ENCODE results near the gene RXRA.

DNA sequence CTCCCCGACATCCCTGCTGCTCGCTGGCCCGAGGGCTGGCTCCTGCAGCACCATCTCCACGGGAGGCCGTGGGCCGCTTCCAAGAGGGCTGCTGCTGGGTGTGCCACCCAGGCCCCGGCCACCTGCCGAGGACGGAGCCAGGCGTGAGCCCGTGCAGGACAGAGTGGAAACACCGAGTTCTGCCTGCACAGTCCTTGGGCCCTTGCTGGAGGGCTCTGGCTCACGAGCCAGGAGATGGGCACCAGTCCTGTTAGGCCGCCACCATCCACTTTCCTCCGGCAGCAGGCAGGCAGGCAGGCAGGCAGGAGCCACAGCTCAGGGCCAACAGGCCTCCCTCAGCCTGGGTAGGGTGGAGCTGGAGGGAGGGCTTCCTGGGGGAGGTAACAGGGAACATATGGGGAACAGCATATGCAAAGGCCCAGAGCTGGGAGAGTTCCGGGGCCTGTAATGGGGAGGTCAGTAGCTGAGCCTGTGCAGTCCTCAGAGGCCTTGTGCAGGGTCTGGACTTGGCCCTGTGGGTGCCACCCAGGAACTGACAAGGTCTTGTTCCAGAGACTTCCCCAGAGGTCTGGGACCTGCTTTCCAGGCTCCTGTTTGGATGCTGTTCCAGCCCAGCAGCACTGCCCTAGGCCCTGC, 31.9 kb downstream of the RXRA start:
- TF ChIP-seq POLR2A (IDR thresholded peaks at IDR 0.05; ENCODE audit: low read length), result no peak
- no peak for TF ChIP-seq GATA1 (IDR thresholded peaks at IDR 0.05; ENCODE audit: low read depth, low read length)
